Measurements from ENCODE around the gene TAOK2.

- TF ChIP-seq CTCF (IDR thresholded peaks at IDR 0.05; ENCODE audit: low read depth, low read length, poor library complexity, severe bottlenecking), result no peak
- TF ChIP-seq EZH2phosphoT487 (IDR thresholded peaks at IDR 0.05; ENCODE audit: borderline replicate concordance, low read length), result no peak
Observed at GRCh38 chr16:30004811-30005242, 31.2 kb downstream of the TAOK2 start.

All from DOHH2 (cell line).